Fibroblast of skin of right quadriceps (primary cell): ENCODE data around the gene CHCHD2.
A peak's percentile ranks its signal among the peaks of the same experiment; 100 is the strongest.
"Not testable (repeated sequence)": the region's sequence is repeated elsewhere in the genome, so short reads cannot be mapped to it uniquely, and the experiment has no call there.

Experiments used
- DNase-seq: peaks from one replicate; pipeline ENCODE4 v3.0.0-alpha.2; 2013

The CHCHD2 gene

GRCh38 chr7:56106108-56107073, at the start of gene CHCHD2:
Gene CHCHD2 (minus strand): TSS chr7:56106476. CDS start chr7:56106413, 63 bp downstream.
- peak; percentile 99 for DNase-seq

- DNase-seq: not testable (repeated sequence)
Measured at GRCh38 chr7:56131062-56131461, 24.8 kb upstream of the CHCHD2 start.

GRCh38 chr7:56127241-56127975, 21.1 kb upstream of the CHCHD2 start:
- DNase-seq: no peak

- no peak for DNase-seq
Measured at GRCh38 chr7:56125831-56126230, 19.6 kb upstream of the CHCHD2 start.

GRCh38 chr7:56124981-56125380, 18.7 kb upstream of the CHCHD2 start:
- DNase-seq: no peak

GRCh38 chr7:56121440-56121839, 15.2 kb upstream of the CHCHD2 start:
- no peak for DNase-seq

- DNase-seq: no peak
Measured at GRCh38 chr7:56115852-56116538, 9.7 kb upstream of the CHCHD2 start, which contains the start of gene NUPR2. Gene NUPR2 (minus strand): TSS chr7:56116417. CDS start chr7:56116314, 103 bp downstream.

GRCh38 chr7:56112244-56112643, 6.0 kb upstream of the CHCHD2 start:
- DNase-seq: not testable (repeated sequence)

GRCh38 chr7:56110611-56111010, 4.3 kb upstream of the CHCHD2 start:
- DNase-seq: no peak

- DNase-seq: no peak
Measured at GRCh38 chr7:56107954-56108258, 1.6 kb upstream of the CHCHD2 start.

- DNase-seq: peak; percentile 72
Measured at GRCh38 chr7:56105508-56105907, 768 bp downstream of the CHCHD2 start.

GRCh38 chr7:56104138-56104537, 2.1 kb downstream of the CHCHD2 start:
- DNase-seq: not testable (repeated sequence)

GRCh38 chr7:56099653-56100052, 6.6 kb downstream of the CHCHD2 start:
- DNase-seq: no peak

- not testable (repeated sequence) for DNase-seq
Measured at GRCh38 chr7:56098187-56099008, 7.9 kb downstream of the CHCHD2 start.

GRCh38 chr7:56097700-56098099, 8.6 kb downstream of the CHCHD2 start:
- peak; percentile 82 for DNase-seq

GRCh38 chr7:56092789-56093531, 13.3 kb downstream of the CHCHD2 start, which contains the start of gene PHKG1:
Gene PHKG1 (minus strand): TSS chr7:56092952. CDS start chr7:56088941, 4,011 bp downstream.
- DNase-seq: peak; percentile 68

GRCh38 chr7:56092388-56092787, 13.9 kb downstream of the CHCHD2 start:
- not testable (repeated sequence) for DNase-seq

- DNase-seq: no peak
Measured at GRCh38 chr7:56091591-56091990, 14.7 kb downstream of the CHCHD2 start.

GRCh38 chr7:56087445-56087844, 18.8 kb downstream of the CHCHD2 start:
- no peak for DNase-seq

GRCh38 chr7:56086761-56087160, 19.5 kb downstream of the CHCHD2 start:
- DNase-seq: no peak

- no peak for DNase-seq
Measured at GRCh38 chr7:56083150-56083785, 23.0 kb downstream of the CHCHD2 start.
